Loucy (cell line): ENCODE results near the gene B4GALT2.

ENCODE experiments used
- H2AFZ ChIP-seq: fragments of 200-600 bp; sonication (generic); 2 replicates; pipeline ENCODE4 v1.6.0; 2016; ENCODE audit warnings: antibody characterized with exemption, mild to moderate bottlenecking, low read length, moderate library complexity
- H3F3A ChIP-seq: fragments of 200-600 bp; 2 replicates; pipeline ENCODE4 v1.6.0; 2016; ENCODE audit warnings: antibody characterized with exemption, low read depth, mild to moderate bottlenecking
- H3K27me3 ChIP-seq: fragments of 200-600 bp; sonication (generic); 2 replicates; pipeline ENCODE4 v1.6.1; 2014; ENCODE audit warnings: low read length, mild to moderate bottlenecking; ENCODE audit not compliant: insufficient read depth, poor library complexity, severe bottlenecking
- H3K36me3 ChIP-seq: fragments of 200-600 bp; sonication (generic); 2 replicates; pipeline ENCODE4 v1.6.1; 2016; ENCODE audit warnings: low read length; ENCODE audit not compliant: insufficient read depth
- H3K4me1 ChIP-seq: fragments of 200-600 bp; sonication (generic); 2 replicates; pipeline ENCODE4 v1.5.1; 2014; ENCODE audit warnings: low read length, mild to moderate bottlenecking; ENCODE audit not compliant: insufficient read depth, poor library complexity, severe bottlenecking
- H3K4me2 ChIP-seq: fragments of 200-600 bp; sonication (generic); 2 replicates; pipeline ENCODE4 v1.6.0; 2014; ENCODE audit warnings: antibody characterized with exemption, low read length, low read depth, mild to moderate bottlenecking; ENCODE audit not compliant: poor library complexity, severe bottlenecking
- H3K4me3 ChIP-seq: fragments of 200-600 bp; sonication (generic); 2 replicates; pipeline ENCODE4 v1.5.1; 2014; ENCODE audit warnings: low read length, mild to moderate bottlenecking, mixed read lengths; ENCODE audit not compliant: poor library complexity, severe bottlenecking
- H3K79me2 ChIP-seq: fragments of 200-600 bp; sonication (generic); 2 replicates; pipeline ENCODE4 v1.6.1; 2014; ENCODE audit warnings: low read length; ENCODE audit not compliant: insufficient read depth
- H3K9ac ChIP-seq: fragments of 200-600 bp; sonication (generic); 2 replicates; pipeline ENCODE4 v1.6.0; 2014; ENCODE audit warnings: mild to moderate bottlenecking, low read depth, low read length, moderate library complexity; ENCODE audit not compliant: poor library complexity, severe bottlenecking
- H3K9me2 ChIP-seq: fragments of 200-600 bp; sonication (generic); replicated peaks from 2 replicates; pipeline ENCODE4 v1.6.1; 2016; ENCODE audit warnings: low read depth, low read length, mixed read lengths
- H3K9me3 ChIP-seq: fragments of 200-600 bp; sonication (generic); 2 replicates; pipeline ENCODE4 v1.6.1; 2014; ENCODE audit warnings: mild to moderate bottlenecking, antibody characterized with exemption, low read length, low read depth; ENCODE audit not compliant: insufficient read depth
- H4K20me1 ChIP-seq: fragments of 200-600 bp; sonication (generic); 2 replicates; pipeline ENCODE4 v1.6.0; 2014; ENCODE audit warnings: antibody characterized with exemption, low read length, mild to moderate bottlenecking; ENCODE audit not compliant: insufficient read depth, poor library complexity, severe bottlenecking
- CTCF ChIP-seq: fragments of 200-600 bp; sonication (generic); conservative IDR thresholded peaks from 2 replicates; pipeline ENCODE4 v1.5.1; 2014; ENCODE audit warnings: mild to moderate bottlenecking, antibody characterized with exemption, low read length
- EZH2phosphoT487 ChIP-seq: fragments of 200-600 bp; IDR thresholded peaks from 2 replicates; pipeline ENCODE4 v1.6.1; 2018; ENCODE audit warnings: antibody characterized with exemption, mild to moderate bottlenecking, moderate library complexity, borderline replicate concordance

Gene B4GALT2

GRCh38 chr1:44016890-44017400 is 37.9 kb downstream of the B4GALT2 start:
- no peaks in the 10 kb centered on the region for H3F3A ChIP-seq
- no peak overlapping the region for H3K4me2 ChIP-seq
- no peak overlapping the region for H3K9ac ChIP-seq
- no peaks in the 10 kb centered on the region for H3K9me3 ChIP-seq
- H4K20me1 ChIP-seq, result no peaks in the 10 kb centered on the region
- no peaks in the 10 kb centered on the region for H3K36me3 ChIP-seq
- TF ChIP-seq CTCF, result no peak
- H3K4me3 ChIP-seq, result no peak overlapping the region
- H3K4me1 ChIP-seq, result no peaks in the 10 kb centered on the region
- no peaks in the 10 kb centered on the region for H3K9me2 ChIP-seq
- H3K27me3 ChIP-seq, result no peaks in the 10 kb centered on the region
- H2AFZ ChIP-seq, result no peak overlapping the region
- no peaks in the 10 kb centered on the region for H3K79me2 ChIP-seq

- Histone ChIP-seq H3F3A (no peaks in the 10 kb centered on the region), H3K4me1 (no peaks in the 10 kb centered on the region), H3K9me2 (no peaks in the 10 kb centered on the region), H3K36me3 (no peaks in the 10 kb centered on the region), H3K9ac (no peak overlapping the region), H3K79me2 (no peaks in the 10 kb centered on the region), H3K9me3 (no peaks in the 10 kb centered on the region), H3K27me3 (no peaks in the 10 kb centered on the region), H3K4me2 (no peak overlapping the region), H2AFZ (no peak overlapping the region), H4K20me1 (no peaks in the 10 kb centered on the region), H3K4me3 (no peak overlapping the region)
- TF ChIP-seq CTCF (no peak), EZH2phosphoT487 (no peak)
These were observed 40.5 kb downstream of the B4GALT2 start for GRCh38 chr1:44019466-44019948.

GRCh38 chr1:44020464-44020863 is 41.5 kb downstream of the B4GALT2 start:
- no peak for TF ChIP-seq CTCF
- no peak for TF ChIP-seq EZH2phosphoT487
- no peaks in the 10 kb centered on the region for H3K36me3 ChIP-seq
- no peaks in the 10 kb centered on the region for H3K27me3 ChIP-seq
- H3F3A ChIP-seq, result no peaks in the 10 kb centered on the region
- no peak overlapping the region for H3K4me2 ChIP-seq
- no peaks in the 10 kb centered on the region for H4K20me1 ChIP-seq
- no peaks in the 10 kb centered on the region for H3K9me3 ChIP-seq
- no peak overlapping the region for H3K4me3 ChIP-seq
- H3K4me1 ChIP-seq, result no peaks in the 10 kb centered on the region
- H3K9me2 ChIP-seq, result no peaks in the 10 kb centered on the region
- H3K9ac ChIP-seq, result no peak overlapping the region
- no peak overlapping the region for H2AFZ ChIP-seq
- H3K79me2 ChIP-seq, result no peaks in the 10 kb centered on the region
